HepG2 (cell line): ENCODE data around the gene SLC22A15. TPM values are rescaled to one million over a fixed set of nuclear protein-coding genes. Genes with fewer than 3 reads are reported as not detected.
"Not testable (repeated sequence)": the region's sequence is repeated elsewhere in the genome, so short reads cannot be mapped to it uniquely, and the experiment has no call there.

Source experiments
- ATAC-seq: fragments of 200-7000 bp; cut with Tn5 transposase; 3 replicates; pipeline ENCODE4 v1.9.1; 2020; ENCODE audit warnings: mild to moderate bottlenecking, moderate library complexity
- BruUV-seq: library from RNA; stranded (reverse); fragments of 400-500 nt; replicated peaks from 2 replicates; lab custom pipeline; 2021; lab: Mats Ljungman, UMichigan
- CTCF ChIA-PET: fragments of 300-600 bp; formaldehyde crosslinking; extraction: SDS; loops from one replicate; lab custom pipeline; 2021; ENCODE audit warnings: low total read pairs, inconsistent platforms, low intra/inter-chr PET ratio; lab: Yijun Ruan, JAX
- POLR2A ChIA-PET: fragments of 350-600 bp; sonication (Branson Sonifier 250); formaldehyde crosslinking; loops from one replicate; lab custom pipeline; 2020; ENCODE audit warnings: antibody characterized with exemption, inconsistent platforms; lab: Yijun Ruan, JAX
- DNase-seq: peaks from one replicate; pipeline ENCODE4 v3.0.0-alpha.2; 2015; ENCODE audit warnings: low spot score
- FAIRE-seq: peaks from 3 replicates; lab custom pipeline; 2011; peaks lifted over from hg19 to GRCh38; lab: Jason Lieb, UNC
- H2AFZ ChIP-seq: one replicate; pipeline ENCODE4 v1.6.1; 2011; ENCODE audit warnings: low read length, inconsistent platforms
- H3K27ac ChIP-seq: fragments of 300-600 bp; 3 replicates; pipeline ENCODE4 v1.8.0; 2011; ENCODE audit warnings: mixed run types, mild to moderate bottlenecking, mixed read lengths, low read length, inconsistent platforms; ENCODE audit not compliant: insufficient read depth; ENCODE audit errors: extremely low read length
- H3K27me3 ChIP-seq, 2 experiments: fragments of 200-600 bp in 1 of 2; 2 replicates in 1 of 2; 3 replicates in 1 of 2; pipeline versions ENCODE4 v1.6.0 to v1.8.0; 2011; ENCODE audit warnings: low read length in 2 of 2, mild to moderate bottlenecking in 2 of 2, moderate library complexity in 2 of 2, inconsistent platforms in 1 of 2; ENCODE audit not compliant: insufficient read depth in 2 of 2, control insufficient read depth in 1 of 2
- H3K36me3 ChIP-seq, 2 experiments: fragments of 200-600 bp in 1 of 2; replicated peaks in 1 of 2; 2 replicates in 1 of 2; 3 replicates in 1 of 2; pipeline versions ENCODE4 v1.5.1 to v1.8.0; 2011; ENCODE audit warnings: low read length in 2 of 2, inconsistent platforms in 1 of 2; ENCODE audit not compliant: insufficient read depth in 2 of 2, control insufficient read depth in 1 of 2
- H3K4me1 ChIP-seq: 2 replicates; pipeline ENCODE4 v1.5.1; 2012; ENCODE audit warnings: low read length, inconsistent platforms; ENCODE audit not compliant: insufficient read depth
- H3K4me2 ChIP-seq: 2 replicates; pipeline ENCODE4 v1.6.0; 2011; ENCODE audit warnings: low read depth, low read length, inconsistent platforms
- H3K4me3 ChIP-seq, 3 experiments: fragments of 200-600 bp in 1 of 3; sonication (generic), shearing (Covaris generic) in 1 of 3; replicated peaks in 1 of 3; 2 replicates each; pipeline ENCODE4 v1.5.1; 2011 to 2016; ENCODE audit warnings: low read length in 3 of 3, inconsistent platforms in 2 of 3, low read depth in 2 of 3, mild to moderate bottlenecking in 2 of 3, control low read depth in 1 of 3, mixed read lengths in 1 of 3; ENCODE audit not compliant: insufficient read depth in 1 of 3
- H3K79me2 ChIP-seq: one replicate; pipeline ENCODE4 v1.6.1; 2011; ENCODE audit warnings: low read length, inconsistent platforms; ENCODE audit not compliant: insufficient read depth
- H3K9ac ChIP-seq: 2 replicates; pipeline ENCODE4 v1.6.0; 2011; ENCODE audit warnings: mild to moderate bottlenecking, low read depth, low read length, inconsistent platforms; ENCODE audit not compliant: insufficient read depth
- H3K9me3 ChIP-seq: 2 replicates; pipeline ENCODE4 v1.5.1; 2012; ENCODE audit warnings: mild to moderate bottlenecking, low read length
- H4K20me1 ChIP-seq: 2 replicates; pipeline ENCODE4 v1.6.0; 2011; ENCODE audit warnings: inconsistent platforms, mild to moderate bottlenecking, low read length, moderate library complexity; ENCODE audit not compliant: insufficient read depth
- CREBL2 ChIP-seq: sonication (generic); formaldehyde crosslinking; IDR thresholded peaks from 2 replicates; pipeline ENCODE4 v1.8.1; 2023; ENCODE audit warnings: missing genetic modification reagents, mild to moderate bottlenecking, borderline replicate concordance
- WGBS: methylation state at CpG from one replicate; pipeline ENCODE4 v1.1.6; 2017; ENCODE audit warnings: low lambda C conversion rate; 5-methylcytosine and 5-hydroxymethylcytosine counted together
- in situ Hi-C: cut with HindIII; loops from 2 replicates; pipeline ENCODE4 v1.10.0; 2017; ENCODE audit warnings: low pct_unique_long_range_greater_than_20kb; ENCODE audit not compliant: extremely low pct_ligation_motif_present
- intact Hi-C: fragments of 100-400 bp; cut with micrococcal nuclease; formaldehyde crosslinking; loops from one replicate; pipeline ENCODE4 v1.10.0; 2022; ENCODE audit not compliant: unreplicated experiment
- polyA plus RNA-seq, 8 experiments: library from polyadenylated mRNA; depleted of rRNA in 3 of 8; stranded (reverse) in 7 of 8; unstranded in 1 of 8; fragments of >200 nt; fragmentation: Illumina TruSeq in 4 of 8; extraction: Trizol in 4 of 8; gene quantifications; 2 replicates each; pipeline versions ENCODE4 v1.2.1 to v1.2.3, GENCODE V29; 2011 to 2016; ENCODE audit warnings: low read depth in 4 of 8, missing spikeins in 1 of 8, mixed read lengths in 1 of 8; ENCODE audit not compliant: insufficient read depth in 1 of 8
- total RNA-seq, 5 experiments: library from RNA; depleted of rRNA; stranded (reverse); fragments of >200 nt; fragmentation: Illumina TruSeq; extraction: Trizol; gene quantifications; 2 replicates each; pipeline ENCODE4 v1.2.3, GENCODE V29; 2016; ENCODE audit warnings: low read depth in 1 of 5

Gene SLC22A15
- total and polyA plus RNA-seq, 2 of the 13 experiments (the other 11 are each of a cell fraction or from before 2014, with no cell fraction given): 0.24 to 1.7 TPM

DNA sequence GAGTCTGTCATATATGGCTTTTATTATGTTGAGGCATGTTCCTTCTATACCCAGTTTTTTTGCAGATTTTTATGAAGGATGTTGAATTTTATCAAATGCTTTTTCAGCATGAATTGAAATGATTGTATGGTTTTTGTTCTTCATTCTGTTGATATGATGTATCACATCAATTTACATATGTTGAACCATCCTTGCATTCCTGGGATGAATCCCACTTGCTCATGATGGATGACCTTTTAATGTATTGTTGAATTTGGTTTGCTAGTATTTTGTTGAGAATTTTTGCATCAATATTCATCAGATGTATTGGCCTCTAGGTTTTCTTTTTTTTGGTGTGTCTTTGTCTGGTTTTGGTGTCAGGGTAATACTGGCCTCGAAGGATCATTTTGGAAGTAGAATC is 21.6 kb downstream of the SLC22A15 start:
- intact Hi-C loops: not testable (repeated sequence)
- in situ Hi-C loops: loop anchor here (25.0 kb wide), 1 partner anchor 386 kb away; no protein-coding TSS in a partner anchor

GRCh38 chr1:116001739-116002487 is 25.6 kb downstream of the SLC22A15 start:
- in situ Hi-C loops (no loop called here), intact Hi-C loops (no loop called here)
- no peak overlapping the region for H3K4me2 ChIP-seq
- POLR2A ChIA-PET: no interaction called here
- no peak overlapping the region for H3K27ac ChIP-seq
- no peak overlapping the region for H3K4me3 ChIP-seq
- CTCF ChIA-PET: no interaction called here
- H3K36me3 ChIP-seq: no peaks in the 10 kb centered on the region; a peak in 1 of 5 replicates
- no peaks in the 10 kb centered on the region for H3K4me1 ChIP-seq
- WGBS: 60% methylated on average over 3 of the region's 3 CpGs
- TF ChIP-seq CREBL2 (CRISPR knock-in tag): no peak
- ATAC-seq: no peak
- no peaks in the 10 kb centered on the region for H3K79me2 ChIP-seq
- no peak for DNase-seq
- FAIRE-seq: no peak
- H3K27me3 ChIP-seq: no peaks in the 10 kb centered on the region
- H3K9me3 ChIP-seq: peaks cover 17% of the 10 kb centered on the region
- H3K9ac ChIP-seq: no peak overlapping the region
- no TSS peak for BruUV-seq
- H2AFZ ChIP-seq: no peak overlapping the region
- H4K20me1 ChIP-seq: no peaks in the 10 kb centered on the region

More for the DNA sequence above, 21.6 kb downstream of the SLC22A15 start:
- H3K4me3 ChIP-seq, H3K27me3 ChIP-seq, DNase-seq, H3K79me2 ChIP-seq, H2AFZ ChIP-seq, BruUV-seq, H3K9ac ChIP-seq, H3K4me2 ChIP-seq, H4K20me1 ChIP-seq, CTCF ChIA-PET, ATAC-seq, H3K27ac ChIP-seq, POLR2A ChIA-PET, FAIRE-seq, H3K36me3 ChIP-seq: not testable (repeated sequence)
- Histone ChIP-seq H3K4me1 (peaks cover 13% of the 10 kb centered on the region), H3K9me3 (peaks cover 10% of the 10 kb centered on the region)
- WGBS: 38% methylated on average over 1 of the region's 1 CpG
